GM21723 (cell line): ENCODE results near the gene UTS2R.

ENCODE experiments used
- ATAC-seq: cut with Tn5 transposase; IDR thresholded peaks from one replicate; pipeline ENCODE4 v1.9.1; 2021; ENCODE audit warnings: mild to moderate bottlenecking, moderate library complexity; ENCODE audit not compliant: unreplicated experiment

UTS2R gene

DNA sequence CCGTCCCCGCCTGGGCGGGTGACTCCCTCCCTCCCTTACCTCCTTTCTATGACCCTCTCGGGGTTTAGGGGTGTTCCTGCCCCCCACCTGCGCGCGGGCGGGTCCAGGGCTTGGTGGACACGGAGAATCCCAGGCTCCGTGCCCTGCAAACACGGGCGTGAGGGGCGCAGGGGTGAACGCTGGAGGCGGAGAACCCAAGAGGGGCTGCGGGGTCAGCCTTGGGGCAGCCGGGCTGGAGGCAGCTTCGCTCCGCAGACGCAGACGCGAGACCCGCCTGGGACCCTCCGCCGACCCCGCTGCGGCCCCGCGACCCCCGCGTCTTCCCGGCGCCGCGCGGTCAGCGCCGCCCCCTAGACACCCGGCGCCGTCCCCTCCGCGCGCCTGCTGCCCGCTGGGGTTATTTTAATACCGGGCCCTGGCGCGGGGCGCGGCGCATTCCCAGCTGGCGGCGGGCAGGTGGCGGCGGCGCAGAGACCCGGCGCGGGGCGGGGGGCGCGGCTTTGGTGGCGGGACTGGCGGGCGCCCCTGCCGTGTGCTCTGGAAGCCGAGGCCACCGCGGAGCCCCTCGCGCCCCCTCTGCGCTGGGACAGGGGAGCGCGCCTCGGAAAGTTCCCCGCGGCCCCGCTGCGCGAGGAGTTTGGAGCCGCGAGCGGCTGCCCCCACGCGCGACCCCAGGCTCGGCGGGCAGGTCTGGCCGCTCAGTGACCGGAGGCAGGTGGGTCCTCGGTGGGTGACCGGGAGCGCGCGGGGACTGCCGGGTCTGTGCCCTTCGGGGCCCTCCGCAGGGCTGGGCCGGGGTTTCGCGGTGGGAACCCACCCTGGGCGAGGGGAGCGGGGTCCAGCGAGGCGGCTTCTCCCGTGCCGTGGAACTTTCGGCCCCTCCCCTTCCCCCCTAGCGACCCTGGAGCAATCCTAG lies at the start of gene UTS2R:
Gene UTS2R (plus strand): TSS at position 433 of the 916 bp plus-strand sequence. CDS start 2,560 bp downstream, outside the sequence.
- ATAC-seq, result no peak

DNA sequence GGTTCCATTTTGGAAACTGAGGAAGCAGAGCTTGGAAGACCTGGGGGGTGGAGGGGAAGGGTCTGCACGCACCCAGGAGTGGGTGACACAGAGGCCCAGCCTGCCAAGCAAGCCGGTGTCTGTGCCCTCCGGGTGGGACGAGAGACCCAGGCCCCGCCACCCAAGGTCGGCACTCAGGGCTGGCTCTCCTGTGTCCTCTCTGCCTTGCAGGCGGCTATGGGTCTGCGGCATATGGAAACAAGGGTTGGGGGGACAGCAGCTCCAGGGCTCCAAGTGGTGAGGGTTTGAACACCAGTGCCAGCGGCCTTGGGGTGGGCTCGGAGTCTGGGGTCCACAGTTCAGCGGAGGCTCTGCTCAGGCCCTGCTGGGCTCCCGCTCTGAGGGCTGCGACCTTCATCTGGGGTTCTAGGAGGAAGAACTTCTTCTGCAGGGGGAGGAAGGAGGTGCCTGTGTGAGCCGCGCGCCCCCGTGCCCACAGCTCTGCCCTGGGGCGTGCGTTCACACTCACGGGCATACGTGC lies 49.6 kb upstream of the UTS2R start:
- no peak for ATAC-seq

DNA sequence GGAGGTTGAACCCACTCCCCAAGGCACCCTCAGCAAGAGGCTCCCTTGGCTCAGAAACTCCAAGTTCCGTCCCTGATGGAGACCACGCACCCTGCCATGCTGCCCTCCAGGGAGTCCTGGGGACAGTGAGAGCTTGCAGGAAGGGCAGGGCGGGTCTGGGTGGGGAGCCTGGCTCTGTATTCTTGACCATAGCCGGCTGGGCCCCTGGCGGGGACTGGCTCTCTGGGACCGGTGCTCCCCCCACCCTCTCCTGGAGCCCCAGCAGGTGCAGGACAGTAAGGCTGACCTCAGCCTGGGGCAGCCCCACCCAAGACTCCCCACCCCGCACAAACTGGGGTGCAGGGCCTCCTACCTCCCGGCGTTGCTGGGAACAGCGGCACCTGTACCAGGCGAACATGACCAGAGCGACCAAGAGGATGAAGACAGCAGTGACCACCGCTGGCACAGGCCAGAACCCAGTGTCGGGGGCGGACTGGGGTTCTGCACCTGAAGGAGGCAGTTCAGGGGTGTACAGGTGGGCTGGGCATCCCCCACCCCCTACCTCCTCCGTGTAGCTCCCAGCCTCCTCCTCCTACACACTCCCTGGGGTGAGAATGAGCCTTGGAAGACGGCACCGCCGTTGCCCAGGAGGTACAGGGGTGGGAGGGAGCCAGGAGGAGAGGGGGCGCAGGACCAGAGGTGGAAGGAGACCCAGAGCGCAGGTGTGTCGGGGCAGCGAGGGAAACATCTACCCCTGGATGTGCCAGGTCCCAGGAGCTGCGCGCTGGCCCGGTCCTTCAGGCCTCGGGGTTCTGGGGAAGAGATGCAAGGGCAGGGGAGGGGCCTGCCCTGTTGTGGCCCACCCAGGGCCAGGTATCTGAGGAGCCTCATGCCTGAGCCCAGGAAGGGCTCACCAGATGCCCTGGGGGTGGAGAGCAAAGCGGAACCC lies 48.8 kb upstream of the UTS2R start:
- ATAC-seq, result no peak

DNA sequence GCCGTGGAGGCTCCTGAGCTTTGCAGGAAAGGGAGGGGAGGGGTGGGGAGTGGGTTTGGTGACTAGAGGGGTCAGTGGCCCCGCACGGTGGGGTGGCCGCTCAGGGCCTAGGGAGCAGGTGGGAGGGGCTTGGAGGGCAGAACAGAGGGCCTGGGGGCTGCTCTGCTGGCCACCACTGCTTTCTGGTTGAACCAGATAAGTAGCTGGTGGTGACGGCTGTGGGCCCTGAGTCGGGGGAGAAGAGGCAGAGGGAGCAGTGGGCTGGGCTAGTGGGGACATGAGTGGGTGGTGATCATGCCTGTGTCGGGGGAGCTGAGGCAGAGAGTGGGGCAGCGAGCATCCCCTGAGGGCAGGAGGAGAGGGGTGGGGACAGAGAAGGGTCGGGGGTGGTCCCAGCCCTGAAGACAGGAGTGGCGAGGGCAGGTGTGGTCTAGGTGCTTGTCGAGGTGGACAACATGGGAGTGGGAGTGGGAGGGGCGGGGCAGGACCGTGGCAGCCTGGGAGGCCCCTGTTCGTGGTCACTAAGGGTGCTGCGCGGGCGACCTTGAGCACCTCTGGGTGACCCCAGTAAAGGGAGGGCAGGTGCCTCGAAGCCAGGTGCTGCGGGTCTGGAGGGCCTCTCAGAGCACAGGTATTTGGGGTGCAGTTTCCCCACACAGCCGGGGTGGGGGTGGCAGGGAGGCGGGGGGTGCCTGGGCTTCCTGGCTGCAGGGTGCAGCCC lies 47.9 kb upstream of the UTS2R start:
- ATAC-seq, result no peak

DNA sequence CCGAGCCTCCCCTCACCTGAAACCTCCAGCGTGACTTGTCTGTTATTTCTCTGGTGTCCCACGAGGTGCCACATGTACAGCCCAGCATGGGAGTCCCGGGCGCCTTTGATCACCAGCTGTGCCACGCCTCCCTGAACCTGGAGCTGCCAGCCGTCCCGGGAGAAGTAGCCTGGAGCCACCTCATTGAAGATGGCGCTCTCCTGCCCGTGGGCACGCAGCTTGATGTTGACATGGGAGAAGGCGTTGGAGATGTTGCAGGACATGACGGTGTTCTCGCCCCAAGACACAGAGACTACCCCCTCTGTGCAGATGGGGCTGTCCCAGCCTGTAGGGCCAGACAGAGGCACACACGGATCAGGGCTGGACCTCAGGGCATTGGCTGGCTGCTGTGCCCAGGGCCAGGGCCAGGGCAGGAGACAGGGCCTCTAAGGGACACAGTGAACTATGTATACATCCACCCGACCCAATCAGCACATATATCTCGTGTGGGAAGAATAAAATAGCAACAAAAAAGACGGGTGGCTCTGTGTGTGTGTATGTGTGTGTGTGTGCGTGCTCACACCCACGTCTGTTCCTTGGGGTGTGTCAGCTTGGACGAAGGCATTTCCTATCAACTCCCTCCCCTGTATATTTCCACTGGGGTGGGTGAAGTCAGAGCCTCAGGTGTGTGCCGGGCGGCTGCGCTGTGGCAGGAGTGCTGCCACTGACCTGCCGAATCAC lies 46.8 kb upstream of the UTS2R start:
- ATAC-seq, result no peak

DNA sequence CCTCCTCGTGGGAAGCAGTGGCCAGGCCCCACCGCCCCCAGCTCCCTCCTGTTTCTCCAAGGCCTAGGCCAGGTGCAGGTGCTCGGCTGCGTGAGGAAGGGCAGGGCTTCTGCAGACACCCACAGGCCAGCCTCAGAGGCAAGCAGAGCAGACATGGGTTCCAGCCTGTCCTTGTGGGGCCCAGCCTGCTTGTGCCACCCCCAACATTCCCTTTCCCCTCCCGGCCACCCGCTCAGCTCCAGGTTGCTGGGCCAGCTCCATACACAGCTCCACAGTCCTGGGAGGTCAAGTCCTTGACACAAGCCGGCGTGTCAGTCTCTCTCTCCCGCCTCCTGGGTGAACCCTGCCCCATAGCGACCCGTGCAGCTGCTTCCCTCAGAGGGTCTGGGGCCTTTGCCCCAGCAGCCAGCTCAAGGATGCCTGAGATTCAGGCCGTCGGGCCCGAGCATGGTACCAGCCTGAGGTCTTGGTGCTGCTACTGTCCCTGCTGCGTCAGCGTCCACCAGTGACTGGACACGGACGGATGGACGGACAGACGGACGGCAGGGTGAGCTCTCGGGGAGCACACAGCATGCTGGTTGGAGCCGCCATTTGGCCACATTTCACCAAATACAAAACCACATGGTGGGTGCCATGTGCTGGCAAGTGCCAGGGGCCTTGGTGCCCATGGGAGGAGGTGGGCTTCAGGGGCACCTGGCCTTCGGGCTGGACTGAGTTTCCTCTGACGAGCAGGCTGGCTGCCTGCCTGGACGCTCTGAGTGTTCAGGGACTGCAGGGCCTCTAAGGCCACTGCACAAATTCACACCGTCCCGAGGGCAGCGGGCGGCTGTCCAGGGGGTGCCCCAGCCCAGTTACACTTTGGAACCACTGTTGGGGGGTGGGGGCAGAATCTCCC lies 46.0 kb upstream of the UTS2R start:
- no peak for ATAC-seq

DNA sequence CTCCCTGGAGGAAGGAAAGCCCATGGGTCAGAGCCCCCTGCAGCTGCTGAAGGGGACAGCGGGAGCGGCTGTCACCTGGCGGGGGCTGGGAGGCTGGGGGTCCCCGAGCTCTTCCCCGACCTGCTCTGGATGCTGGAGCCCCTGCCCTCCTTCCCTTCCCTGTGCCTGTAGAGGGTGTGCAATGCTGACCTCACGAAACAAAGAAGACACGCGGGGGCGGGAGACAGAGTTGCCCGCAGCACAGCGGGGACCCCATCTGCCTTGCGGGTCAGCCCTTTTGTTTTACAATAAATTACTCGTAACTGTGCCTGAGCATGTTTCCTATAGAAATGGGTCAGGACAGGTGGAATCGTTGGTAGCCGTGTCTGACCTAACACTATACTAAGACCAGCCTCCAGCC lies 44.3 kb upstream of the UTS2R start:
- ATAC-seq, result no peak

DNA sequence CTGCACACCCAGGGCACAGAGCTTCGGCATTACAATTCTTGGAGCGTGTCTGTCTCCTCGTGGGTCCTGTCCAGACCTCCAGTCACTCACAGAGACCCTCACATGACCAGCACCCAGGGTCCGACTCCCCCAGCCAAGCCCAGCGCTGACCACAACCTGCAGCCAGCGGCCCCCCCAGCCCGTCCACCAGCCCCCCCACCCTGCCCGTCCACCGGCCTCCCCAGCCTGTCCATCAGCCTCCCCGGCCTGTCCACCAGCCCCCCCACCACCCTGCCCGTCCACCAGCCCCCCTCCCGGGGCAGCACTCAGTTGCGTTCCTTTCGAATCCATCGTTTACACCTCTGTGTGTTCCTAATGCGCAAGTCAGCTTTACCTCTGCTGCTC lies 43.8 kb upstream of the UTS2R start:
- ATAC-seq, result no peak

DNA sequence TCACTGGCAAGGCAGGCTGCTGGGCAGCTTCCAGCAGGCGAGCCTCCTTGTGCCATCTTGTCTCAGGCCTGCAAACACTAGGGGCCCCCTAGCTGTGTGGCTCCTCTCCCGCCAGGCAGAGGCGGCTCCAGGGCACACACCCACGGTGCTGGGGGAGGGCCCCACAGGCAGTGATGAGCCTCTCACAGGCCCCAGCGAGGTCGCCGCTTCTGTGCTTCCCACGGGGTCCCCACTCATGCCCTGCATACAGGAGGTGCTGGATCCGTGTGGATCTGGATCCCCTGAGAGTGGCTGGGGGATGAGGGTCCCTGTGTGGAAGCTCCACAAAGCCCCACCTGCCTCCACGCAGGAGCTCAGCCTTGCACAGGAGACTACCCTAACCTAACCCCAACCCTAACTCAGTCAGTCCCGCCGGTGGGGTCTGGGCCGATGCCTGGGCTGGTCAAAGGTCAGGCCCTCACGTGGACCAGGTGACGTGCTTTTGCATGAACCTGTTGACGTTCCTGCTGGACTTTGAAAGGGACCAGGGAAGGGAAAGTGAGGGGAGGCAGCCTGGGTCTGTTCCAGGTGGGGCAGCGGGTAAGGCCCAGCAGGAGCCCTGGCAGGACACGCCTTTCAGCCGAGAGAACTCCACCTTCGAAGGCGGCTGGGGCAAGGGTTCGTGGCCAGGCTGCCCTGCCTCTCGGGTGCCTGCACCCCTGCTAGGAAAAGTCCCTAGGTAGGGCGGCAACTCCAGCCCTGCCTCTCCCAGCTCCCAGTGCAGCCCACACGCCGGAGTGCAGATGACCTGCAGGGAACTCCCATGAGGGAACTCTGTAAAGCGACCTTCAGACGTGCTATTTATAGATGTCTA lies 43.2 kb upstream of the UTS2R start:
- ATAC-seq, result no peak

DNA sequence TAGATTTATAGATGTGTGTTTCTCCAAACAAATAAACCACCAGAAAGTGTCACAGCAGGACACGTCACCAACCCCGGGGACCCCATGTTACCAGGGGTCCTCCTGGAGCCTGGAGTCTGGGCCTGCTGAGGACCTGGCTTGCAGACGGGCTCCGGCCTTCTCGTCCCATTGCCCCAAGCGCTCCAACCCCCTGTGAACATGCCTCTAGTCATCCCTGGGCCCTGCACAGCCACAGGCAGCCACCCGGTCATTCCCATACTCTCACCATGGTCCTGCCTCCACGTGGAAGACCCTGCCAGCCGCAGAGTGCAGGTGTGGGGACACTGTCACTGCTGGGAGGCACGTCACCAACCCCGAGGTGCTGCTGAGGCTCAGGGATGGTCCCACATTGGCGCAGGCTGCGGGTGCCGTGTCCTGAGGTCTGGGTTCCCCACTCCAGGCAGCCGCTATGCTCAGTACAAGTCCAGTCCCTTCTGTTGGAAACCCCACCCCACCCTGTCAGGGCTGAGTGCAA lies 42.5 kb upstream of the UTS2R start:
- no peak for ATAC-seq

DNA sequence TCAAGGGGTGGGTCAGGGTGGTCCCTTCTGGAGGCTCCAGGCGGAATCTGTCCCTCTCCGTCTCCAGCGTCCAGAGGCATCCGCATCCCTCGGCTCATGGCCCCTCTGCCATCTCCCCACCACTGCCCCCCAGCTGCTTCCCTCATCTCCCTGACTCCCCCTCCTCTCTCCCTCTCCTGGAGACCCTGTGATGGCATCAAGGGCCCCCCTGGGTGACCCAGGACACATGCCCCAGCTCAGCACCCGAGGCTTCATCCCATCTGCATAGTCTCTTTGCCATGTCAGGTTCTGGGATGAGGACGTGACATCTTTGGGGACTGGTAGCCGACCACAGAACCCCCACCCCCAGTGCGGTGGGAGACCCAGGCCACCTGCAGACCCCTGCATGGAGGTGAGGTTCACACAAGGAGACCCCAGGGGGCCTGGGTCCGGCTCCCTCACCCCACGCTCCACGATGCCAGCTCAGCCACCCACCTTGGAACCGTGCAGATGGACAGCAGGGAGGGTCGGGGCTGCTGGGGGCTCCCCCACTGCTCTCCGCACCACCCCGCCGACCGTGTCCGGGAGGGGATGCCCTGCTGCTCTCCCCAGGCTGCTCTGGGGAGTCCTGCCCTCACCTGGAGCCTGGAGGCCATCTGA lies 41.8 kb upstream of the UTS2R start:
- no peak for ATAC-seq

DNA sequence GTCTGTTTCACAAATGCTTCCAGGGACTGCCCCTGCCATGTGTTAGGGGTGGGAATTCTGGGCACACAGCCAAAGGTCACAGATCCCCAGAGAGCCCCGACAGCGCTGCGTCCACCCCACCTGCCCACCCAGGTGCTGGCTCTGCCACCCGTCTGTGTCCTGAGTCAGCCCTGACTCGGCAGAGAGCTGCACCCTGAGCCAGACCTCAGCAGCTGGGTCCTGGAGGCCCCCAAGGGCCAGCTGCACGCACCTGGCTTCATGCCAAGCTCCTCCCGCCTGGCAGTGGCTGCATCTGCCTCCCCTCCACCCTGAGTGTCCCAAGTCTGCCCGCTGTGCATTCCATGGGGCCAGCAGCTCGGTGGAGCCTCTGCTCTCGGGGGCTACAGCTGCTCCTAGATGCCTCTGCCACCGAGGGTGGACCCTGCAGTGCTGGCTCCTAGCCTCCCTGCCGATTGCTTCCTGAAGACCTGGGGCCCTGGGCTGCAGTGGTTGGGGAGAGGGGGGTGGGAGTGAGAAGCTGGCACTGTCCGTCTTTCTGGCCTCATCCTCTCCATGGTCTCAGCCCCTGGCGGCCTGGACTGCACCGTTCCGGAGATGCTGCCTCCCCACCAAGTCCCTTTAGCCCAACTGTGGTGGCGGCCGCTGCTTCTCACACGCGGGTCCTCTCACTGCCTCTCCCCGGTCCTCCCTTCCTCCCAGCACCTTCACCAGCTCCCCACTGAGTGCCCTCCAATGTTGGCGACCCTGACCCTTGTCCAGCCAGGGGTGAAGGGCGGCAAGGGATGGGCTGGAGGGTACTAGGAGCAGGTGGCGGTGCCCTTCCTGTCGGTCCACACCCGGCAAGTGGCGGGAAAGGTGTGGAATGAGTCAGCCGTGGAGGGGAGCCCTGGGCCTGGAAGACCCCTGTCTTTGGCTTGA lies 41.0 kb upstream of the UTS2R start:
- ATAC-seq, result no peak

DNA sequence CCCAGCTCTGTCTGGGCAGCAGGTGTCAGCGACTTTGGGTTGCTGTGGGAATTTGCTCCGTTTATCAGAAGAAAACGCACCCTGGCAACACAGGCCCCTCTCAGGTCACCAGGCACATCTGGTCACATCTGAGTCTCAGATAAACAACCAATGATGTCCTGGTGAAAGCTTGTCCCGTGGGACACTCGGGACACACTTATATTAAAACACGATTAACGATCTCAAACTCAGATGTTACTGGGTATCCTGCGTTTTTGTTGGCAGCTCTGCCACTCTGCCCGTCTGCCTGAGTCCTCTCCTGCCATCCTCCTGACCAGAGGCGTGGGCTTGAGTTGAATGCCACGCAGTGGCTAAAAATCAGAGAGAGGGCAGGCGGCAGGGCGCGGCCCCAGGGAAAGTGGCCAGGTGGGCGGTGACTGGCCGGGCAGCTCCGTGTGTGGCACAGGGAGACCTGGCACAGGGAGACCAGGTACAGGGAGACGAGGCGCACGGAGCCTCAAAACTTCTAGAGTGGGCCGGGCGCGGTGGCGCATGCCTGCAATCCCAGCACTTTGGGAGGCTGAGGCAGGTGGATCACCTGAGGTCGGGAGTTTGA lies 40.1 kb upstream of the UTS2R start:
- no peak for ATAC-seq

DNA sequence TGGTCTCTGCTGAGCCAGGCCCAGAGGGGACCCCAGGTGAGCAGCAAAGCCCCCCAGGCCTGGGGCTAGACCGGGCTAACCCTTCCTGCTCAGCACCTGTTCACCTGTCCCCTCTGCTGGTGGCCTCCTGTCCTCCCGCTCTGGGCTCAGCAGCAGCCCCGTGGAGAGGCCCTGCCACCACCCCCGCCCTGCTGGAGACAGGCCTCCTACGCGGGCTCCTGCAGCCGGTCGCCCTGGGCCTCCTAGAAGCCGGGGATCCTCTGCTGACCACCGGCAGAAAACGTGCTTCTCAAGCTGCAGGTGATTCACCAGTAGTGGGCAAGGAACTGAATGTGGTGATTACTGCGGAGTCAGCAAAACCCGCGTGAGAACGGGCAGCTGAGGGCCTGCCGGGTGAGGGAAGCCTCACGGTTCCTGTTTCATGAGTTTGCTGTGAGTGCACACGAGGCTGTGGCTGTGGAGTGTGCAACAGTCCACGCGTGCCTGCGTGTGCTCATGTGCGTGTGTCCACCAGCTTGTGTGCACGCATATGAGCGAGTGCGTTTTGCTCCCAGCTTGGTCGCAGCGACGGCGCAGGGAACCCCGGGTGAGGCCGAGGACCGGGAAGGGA lies 38.8 kb upstream of the UTS2R start:
- ATAC-seq, result no peak

DNA sequence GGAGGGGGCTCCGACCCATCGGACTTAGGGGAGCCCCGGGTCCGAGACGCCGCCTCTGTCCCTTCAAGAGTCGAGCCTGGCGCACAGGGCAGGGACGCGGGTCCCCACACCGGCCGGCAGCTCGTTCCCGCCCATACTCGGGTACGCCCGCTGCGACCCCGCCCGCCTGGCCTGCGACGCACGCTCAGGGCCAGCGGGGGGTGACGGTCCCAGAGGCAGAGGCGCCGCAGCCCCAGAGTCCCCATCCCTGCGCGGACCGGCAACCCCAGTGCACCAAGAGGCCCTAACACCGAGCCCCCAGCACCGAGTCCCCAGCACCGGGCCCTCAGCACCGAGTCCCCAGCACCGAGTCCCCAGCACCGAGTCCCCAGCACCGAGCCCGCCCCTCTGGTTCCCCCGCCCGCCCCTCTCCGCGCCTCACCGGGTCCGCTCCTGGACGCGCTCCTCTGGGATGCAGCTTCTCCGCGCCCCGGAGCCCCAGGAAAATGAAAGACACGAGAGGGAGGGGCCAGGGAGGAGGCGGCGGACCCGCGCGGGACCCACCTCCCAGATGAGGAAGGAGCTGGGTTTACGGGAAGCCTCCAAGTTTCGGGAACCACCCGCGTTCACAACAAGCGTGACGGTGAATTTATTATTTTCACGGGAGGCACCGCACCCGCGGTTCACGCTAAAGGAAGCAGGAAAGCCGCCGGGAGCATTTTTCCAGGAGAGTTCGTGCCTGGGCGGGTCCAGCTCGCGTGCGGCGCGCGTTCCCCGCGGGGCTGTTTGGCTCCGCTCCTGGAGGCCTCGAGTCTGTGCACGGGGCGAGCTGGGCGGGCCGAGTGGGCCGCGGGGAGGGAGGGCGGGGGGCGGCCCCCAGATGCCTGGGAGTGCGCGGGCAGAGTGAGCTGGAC lies 38.0 kb upstream of the UTS2R start, which contains the start of gene SECTM1:
Gene SECTM1 (minus strand): TSS at position 488 of the 893 bp plus-strand sequence. CDS start 6,526 bp downstream, outside the sequence.
- no peak for ATAC-seq
